Measurements from ENCODE around the gene SLC35F4. TPM values are rescaled to one million over a fixed set of nuclear protein-coding genes. Genes with fewer than 3 reads are reported as not detected.
"Not testable (repeated sequence)": the region's sequence is repeated elsewhere in the genome, so short reads cannot be mapped to it uniquely, and the experiment has no call there.

Gene SLC35F4
- total and polyA plus RNA-seq, 2 of the 8 experiments (the other 6 are each of a cell fraction or from before 2014, with no cell fraction given) = not detected

DNA sequence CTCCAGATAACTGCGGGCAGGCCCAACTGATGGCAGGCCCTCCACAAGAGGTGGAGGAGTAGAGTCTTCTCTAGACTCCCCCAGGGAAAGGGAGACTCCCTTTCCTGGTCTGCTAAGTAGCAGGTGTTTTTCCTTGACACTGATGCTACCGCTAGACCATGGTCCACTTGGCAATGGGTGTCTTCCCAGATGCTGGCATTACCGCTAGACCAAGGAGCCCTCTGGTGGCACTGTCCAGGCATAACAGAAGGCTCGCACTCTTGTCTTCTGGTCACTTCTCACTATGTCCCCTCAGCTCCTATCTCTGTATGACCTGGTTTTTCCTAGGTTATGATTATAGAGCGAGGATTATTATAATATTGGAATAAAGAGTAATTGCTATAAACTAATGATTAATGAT lies 156.8 kb downstream of the SLC35F4 start:
- H3K4me3 ChIP-seq (ENCODE audit: extremely low read depth in 1 of 4, insufficient read depth in 2 of 4, low read depth in 3 of 4, low read length in 4 of 4); H3K9ac ChIP-seq (replicated peaks in 1 of 4; ENCODE audit: extremely low read depth in 1 of 4, low read depth in 3 of 4, low read length in 3 of 4); H3K36me3 ChIP-seq (ENCODE audit: control insufficient read depth in 2 of 4, insufficient read depth in 4 of 4, low read length in 3 of 4); H3K56ac ChIP-seq (replicated peaks; ENCODE audit: insufficient read length, low read depth, low read length); H2AFZ ChIP-seq (ENCODE audit: low read length); H3K27ac ChIP-seq (ENCODE audit: low read depth, low read length); H3K79me1 ChIP-seq (ENCODE audit: low read depth, low read length); H3K14ac ChIP-seq (ENCODE audit: insufficient read length); H3K4ac ChIP-seq (replicated peaks; ENCODE audit: insufficient read length, low read depth, low read length); H3K4me1 ChIP-seq (replicated peaks in 1 of 4; ENCODE audit: control insufficient read depth in 3 of 4, insufficient read depth in 4 of 4, low read length in 3 of 4); H2BK12ac ChIP-seq (ENCODE audit: low read depth, low read length); H2BK15ac ChIP-seq (ENCODE audit: low read length); H4K91ac ChIP-seq (replicated peaks; ENCODE audit: insufficient read length, low read length); H3K27me3 ChIP-seq (replicated peaks in 1 of 4; ENCODE audit: control insufficient read depth in 3 of 4, extremely low read depth in 1 of 4, insufficient read depth in 3 of 4, low read length in 3 of 4); H2AK5ac ChIP-seq (ENCODE audit: low read depth, low read length); H2BK20ac ChIP-seq (ENCODE audit: low read length); H4K8ac ChIP-seq (ENCODE audit: extremely low read depth, insufficient read depth, low read length); H2BK5ac ChIP-seq (ENCODE audit: low read depth, low read length); H3K4me2 ChIP-seq (ENCODE audit: insufficient read depth in 1 of 2, low read depth in 2 of 2, low read length in 2 of 2); H3K79me2 ChIP-seq (ENCODE audit: control insufficient read depth in 1 of 2, insufficient read depth in 2 of 2, low read length in 2 of 2); H4K20me1 ChIP-seq (replicated peaks in 1 of 2; ENCODE audit: control insufficient read depth in 1 of 2, insufficient read depth in 2 of 2, low read length in 2 of 2); H3K23ac ChIP-seq (ENCODE audit: insufficient read length); H2BK120ac ChIP-seq (replicated peaks; ENCODE audit: low read depth, low read length); POLR2A ChIA-PET (ENCODE audit: partially characterized antibody); FAIRE-seq; H4K5ac ChIP-seq (ENCODE audit: insufficient read length, low read depth, low read length); H3K23me2 ChIP-seq (ENCODE audit: low read depth, low read length); H3K18ac ChIP-seq (ENCODE audit: extremely low read depth, low read length): not testable (repeated sequence)
- DNase-seq (ENCODE audit: low read depth in 1 of 2, low spot score in 2 of 2) = peak in 1 of 2 experiments; percentile 47
- 93% methylated on average over 5 of the region's 5 CpGs; no CpG with 5 or more reads in 1 of the 2 experiments for WGBS, 2 experiments (ENCODE audit: extremely low coverage in 1 of 2, insufficient coverage in 1 of 2, insufficient read length in 1 of 2, insufficient replicate concordance in 2 of 2, low coverage in 1 of 2, low lambda C conversion rate in 2 of 2, missing lambda C conversion rate in 1 of 2)
- H3K9me3 ChIP-seq (ENCODE audit: insufficient read depth in 2 of 2, low read depth in 1 of 2, low read length in 1 of 2) = peaks cover 11 to 15% of the 10 kb centered on the region in 2 experiments
- peak; percentile 20 to 31 (median 25); a peak in 3 of 4 replicates for TF ChIP-seq CTCF (IDR thresholded peaks at IDR 0.05; ENCODE audit: control extremely low read depth in 1 of 3, insufficient read depth in 1 of 3, low read depth in 1 of 3, low read length in 3 of 3)
- TF ChIP-seq RAD21 (IDR thresholded peaks at IDR 0.05 in 1 of 2, conservative IDR thresholded peaks at IDR 0.05 in 1 of 2; ENCODE audit: low read depth in 2 of 2, low read length in 2 of 2) = peak; percentile 37 to 53; a peak in 3 of 4 replicates
- CTCF ChIA-PET (ENCODE audit: partially characterized antibody) = interaction anchor here (2.4 kb wide), 1 partner anchor 162 kb away, joined by 9 read pairs; no protein-coding TSS in a partner anchor
